Placental pericyte (primary cell): ENCODE data around the gene MR1. TPM values are rescaled to one million over a fixed set of nuclear protein-coding genes. Genes with fewer than 3 reads are reported as not detected.

Experiments
- total RNA-seq: library from RNA; depleted of rRNA; stranded (reverse); fragments of >200 nt; gene quantifications from 2 replicates; pipeline ENCODE4 v1.2.3, GENCODE V29; 2012

Gene MR1
- total RNA-seq: 4.9 and 9.0 TPM in 2 replicates

DNA sequence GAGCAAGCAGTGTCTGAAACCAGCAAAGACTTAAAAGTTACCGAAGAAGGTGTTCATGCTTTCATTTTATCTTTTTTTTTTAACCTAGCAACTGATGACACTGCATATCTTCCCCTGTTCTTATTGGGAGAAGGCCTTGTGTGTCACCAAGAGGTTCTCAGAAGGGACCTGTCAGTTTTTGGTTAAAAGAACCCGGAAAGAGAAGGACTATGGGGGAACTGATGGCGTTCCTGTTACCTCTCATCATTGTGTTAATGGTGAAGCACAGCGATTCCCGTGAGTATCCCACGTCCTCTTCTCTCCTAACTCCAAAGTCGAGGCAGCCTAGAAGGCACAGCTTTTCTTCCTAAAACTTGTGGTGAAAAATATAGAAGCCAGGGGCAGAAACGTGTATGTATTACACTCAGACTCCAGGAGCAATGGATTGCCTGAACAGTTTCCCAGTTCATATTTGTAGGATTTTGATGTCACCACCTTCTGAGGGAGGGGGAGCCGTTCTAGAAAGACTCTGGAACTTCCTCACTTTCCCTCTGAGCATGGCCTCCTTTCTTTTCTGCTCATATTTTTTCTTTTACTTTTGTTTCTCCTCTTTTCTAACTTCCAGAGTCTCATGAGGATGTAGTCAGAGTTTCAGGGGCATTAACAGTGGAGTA, at the start of gene MR1:
MR1 (plus strand) TSS at position 185 of the 653 bp plus-strand sequence; CDS start at position 210, 25 bp downstream.

GRCh38 chr1:181088079-181089016, 54.6 kb downstream of the MR1 start, which contains the start of gene IER5:
Gene IER5 (plus strand): TSS chr1:181088700. CDS start chr1:181088903, 203 bp downstream.

Other genes starting within 250 kb of the MR1 start
- 3.9 and 4.2 TPM in 2 replicates for gene KIAA1614, start 121.1 kb upstream of the MR1 start, total RNA-seq
- 16.9 and 19.5 TPM in 2 replicates for gene STX6, start 11.1 kb upstream of the MR1 start, total RNA-seq
- 21.0 and 37.5 TPM in 2 replicates for gene IER5, start 54.7 kb downstream of the MR1 start, total RNA-seq